Prostate gland (tissue), 2 donors: ENCODE data around the gene TDRD1.

Source experiments
- CTCF ChIP-seq, 4 experiments: fragments of 200-600 bp in 2 of 4; fragments of 450-650 bp in 2 of 4; sonication (generic) in 2 of 4; IDR thresholded peaks; 1 replicate in 3 of 4; 2 replicates in 1 of 4; pipeline ENCODE4 v1.5.1; 2016 to 2019; ENCODE audit warnings: antibody characterized with exemption in 4 of 4, mild to moderate bottlenecking in 2 of 4, moderate library complexity in 2 of 4
- POLR2A ChIP-seq: fragments of 450-650 bp; IDR thresholded peaks from one replicate; pipeline ENCODE4 v1.6.1; 2016; ENCODE audit warnings: antibody characterized with exemption, mild to moderate bottlenecking
- POLR2AphosphoS5 ChIP-seq: sonication (generic); formaldehyde crosslinking; IDR thresholded peaks from one replicate; pipeline ENCODE4 v1.6.1; 2017; ENCODE audit warnings: antibody characterized with exemption

- no peak for TF ChIP-seq POLR2A
- no peak for TF ChIP-seq CTCF (IDR thresholded peaks at IDR 0.05)
- TF ChIP-seq POLR2AphosphoS5 = no peak
Measured at GRCh38 chr10:114255227-114255626, 76.1 kb downstream of the TDRD1 start.
